GM20000 (cell line): ENCODE results near the gene KLF15.

Experiments used
- DNase-seq: peaks from one replicate; pipeline ENCODE4 v3.0.0; 2012; ENCODE audit warnings: low spot score
- TF ChIP-seq, protein P1 (sequence below): IDR thresholded peaks from 2 replicates; pipeline ENCODE4 v1.5.1; 2012; ENCODE audit warnings: mild to moderate bottlenecking, control low read depth; ENCODE audit errors: extremely low read depth, missing control alignments

KLF15 gene

DNA sequence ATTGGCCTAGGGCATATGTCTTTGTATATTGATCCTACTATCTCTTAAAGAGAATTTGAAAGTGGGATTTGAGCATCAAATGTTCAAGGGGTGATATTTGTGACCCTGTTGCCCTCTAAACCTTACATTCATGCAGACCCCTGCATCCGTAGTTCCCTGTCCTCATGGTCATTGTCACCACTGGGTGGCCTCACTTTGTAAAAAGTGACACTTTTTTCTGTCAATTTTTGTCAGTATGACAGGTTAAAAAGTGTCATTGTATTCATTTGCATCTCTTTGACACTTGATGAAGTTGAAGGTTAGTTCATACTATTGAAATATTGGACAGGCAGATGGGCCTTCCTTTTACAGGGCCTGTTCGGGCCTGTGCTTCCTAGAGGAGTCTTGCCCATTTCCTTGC, 12.3 kb upstream of the KLF15 start:
- TF ChIP-seq, protein P1, sequence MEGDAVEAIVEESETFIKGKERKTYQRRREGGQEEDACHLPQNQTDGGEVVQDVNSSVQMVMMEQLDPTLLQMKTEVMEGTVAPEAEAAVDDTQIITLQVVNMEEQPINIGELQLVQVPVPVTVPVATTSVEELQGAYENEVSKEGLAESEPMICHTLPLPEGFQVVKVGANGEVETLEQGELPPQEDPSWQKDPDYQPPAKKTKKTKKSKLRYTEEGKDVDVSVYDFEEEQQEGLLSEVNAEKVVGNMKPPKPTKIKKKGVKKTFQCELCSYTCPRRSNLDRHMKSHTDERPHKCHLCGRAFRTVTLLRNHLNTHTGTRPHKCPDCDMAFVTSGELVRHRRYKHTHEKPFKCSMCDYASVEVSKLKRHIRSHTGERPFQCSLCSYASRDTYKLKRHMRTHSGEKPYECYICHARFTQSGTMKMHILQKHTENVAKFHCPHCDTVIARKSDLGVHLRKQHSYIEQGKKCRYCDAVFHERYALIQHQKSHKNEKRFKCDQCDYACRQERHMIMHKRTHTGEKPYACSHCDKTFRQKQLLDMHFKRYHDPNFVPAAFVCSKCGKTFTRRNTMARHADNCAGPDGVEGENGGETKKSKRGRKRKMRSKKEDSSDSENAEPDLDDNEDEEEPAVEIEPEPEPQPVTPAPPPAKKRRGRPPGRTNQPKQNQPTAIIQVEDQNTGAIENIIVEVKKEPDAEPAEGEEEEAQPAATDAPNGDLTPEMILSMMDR: no peak

DNA sequence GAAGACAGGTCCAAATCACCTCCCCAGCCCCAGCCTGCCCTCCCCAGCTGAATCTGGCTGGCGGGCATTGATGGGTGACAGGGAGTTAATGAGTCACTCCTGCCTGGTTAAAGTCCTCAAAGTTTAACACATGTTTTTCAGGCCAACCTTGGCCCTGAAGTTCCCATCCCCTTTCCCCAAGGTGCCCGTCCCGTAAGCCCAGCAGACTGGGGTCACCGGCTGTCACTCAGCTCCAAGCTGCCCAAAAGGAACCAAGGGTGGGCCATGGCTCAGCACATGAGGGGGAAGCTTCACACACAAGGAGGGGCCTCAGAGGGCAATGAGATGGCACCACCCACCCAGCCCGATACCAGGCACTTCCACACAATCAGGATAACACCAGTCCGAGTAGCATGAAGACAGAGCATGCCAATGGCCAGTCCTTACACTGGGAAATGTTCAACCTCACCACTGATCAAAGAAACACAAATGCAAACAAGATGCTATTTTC, 10.2 kb upstream of the KLF15 start:
- TF ChIP-seq, protein P1: no peak
- DNase-seq: no peak

More for the DNA sequence above, 12.3 kb upstream of the KLF15 start:
- no peak for DNase-seq

DNA sequence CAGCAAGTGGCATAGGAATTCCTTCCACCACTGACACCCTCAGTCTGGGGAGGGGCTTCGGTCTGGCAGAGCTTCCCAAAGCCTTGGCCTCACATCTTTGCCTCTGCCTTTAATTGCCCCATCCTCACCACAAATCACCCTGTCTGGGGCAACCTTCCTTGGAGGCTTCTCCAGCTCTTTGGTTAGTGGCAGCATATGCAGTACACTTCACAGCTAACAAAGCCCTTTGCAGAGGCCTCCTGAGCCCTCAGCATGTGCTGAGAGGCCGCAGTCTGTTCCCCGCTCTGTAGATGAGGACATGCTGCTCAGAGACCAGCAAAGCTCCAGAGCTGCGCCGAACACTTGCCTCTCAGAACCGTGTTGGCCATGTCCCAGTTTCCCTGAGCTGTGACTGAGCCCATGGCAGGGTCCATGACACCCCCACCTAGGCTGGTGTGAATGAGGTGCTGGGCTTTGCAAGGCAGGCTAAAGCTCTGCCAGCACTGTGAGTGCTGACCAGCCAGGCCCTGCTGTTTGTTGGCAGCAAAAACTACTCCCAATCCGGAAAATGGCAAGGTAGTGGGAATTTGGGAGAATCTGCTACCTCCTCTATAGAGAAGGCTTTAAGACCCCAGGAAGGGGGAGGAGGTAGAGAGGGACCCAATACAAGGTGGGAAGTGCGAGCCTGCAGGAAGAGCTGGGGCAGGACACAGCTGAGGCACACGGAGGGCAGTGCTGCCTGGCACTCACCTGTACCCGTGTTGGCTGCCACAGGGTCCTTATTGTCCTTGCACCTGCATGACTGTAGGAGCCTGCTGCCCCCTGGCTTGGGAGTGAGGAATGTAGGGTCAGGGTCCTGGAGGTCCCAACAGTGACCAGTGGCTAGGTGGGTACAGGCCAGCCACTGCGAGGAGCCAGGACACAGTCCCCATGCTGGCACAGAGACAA, 8.4 kb upstream of the KLF15 start:
- TF ChIP-seq, protein P1: no peak

DNA sequence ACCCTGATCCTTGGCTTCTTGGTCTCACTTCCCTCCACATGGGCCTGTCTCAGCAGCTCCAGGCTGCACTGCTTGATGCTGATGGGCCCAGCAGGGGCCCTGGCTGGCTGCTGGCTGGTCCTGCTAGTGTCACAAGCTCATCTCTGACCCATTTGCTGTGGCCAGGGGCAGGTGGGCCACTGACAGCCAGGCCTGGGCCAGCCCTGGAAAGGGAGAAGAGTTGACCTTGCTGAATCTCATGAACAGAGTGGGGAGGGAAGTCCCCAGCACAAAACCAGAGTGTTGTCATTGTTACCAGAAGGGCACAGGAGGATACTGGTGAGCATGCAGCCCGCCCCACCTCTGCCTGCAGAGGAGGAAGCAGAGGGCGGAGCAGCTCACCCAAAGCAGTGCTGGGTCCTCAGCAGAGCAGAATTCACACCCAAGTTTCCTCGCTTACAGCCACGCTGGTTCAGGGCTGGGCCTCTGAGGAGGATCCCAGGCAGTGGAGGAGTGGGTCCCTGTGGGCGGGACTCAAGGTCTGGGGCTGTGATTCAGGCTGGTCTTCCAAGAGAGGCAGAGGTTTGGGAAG, 7.6 kb upstream of the KLF15 start:
- no peak for DNase-seq
- TF ChIP-seq, protein P1: no peak

More for the DNA sequence above, 8.4 kb upstream of the KLF15 start:
- no peak for DNase-seq

DNA sequence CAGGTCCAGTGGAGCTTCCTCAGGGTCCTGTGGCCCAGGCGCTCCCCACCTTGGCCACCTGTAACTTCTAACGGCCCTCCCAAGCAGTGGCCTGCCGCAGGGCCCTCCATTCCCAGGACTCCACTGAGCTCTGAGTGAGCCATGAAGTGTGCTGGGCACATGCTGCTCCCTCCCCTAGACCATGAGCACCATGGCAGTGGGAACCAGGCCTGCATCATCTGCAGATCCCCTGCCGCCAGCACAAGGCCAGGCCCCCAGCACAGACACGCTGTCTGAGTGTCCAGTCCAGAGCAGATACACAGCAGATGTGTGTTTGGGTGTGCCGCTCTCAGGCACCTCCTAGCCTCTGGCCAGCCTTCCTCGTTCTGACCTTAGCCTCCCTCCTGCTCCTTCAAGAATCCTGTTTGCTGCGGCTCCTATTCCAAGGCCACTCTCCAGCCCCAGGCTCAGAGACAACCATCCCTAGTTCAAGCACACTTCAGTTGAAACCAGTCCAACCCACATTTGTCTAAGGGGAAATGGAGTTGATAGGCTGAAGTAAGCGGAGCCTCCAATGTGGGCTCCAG, 7.0 kb upstream of the KLF15 start:
- no peak for DNase-seq

DNA sequence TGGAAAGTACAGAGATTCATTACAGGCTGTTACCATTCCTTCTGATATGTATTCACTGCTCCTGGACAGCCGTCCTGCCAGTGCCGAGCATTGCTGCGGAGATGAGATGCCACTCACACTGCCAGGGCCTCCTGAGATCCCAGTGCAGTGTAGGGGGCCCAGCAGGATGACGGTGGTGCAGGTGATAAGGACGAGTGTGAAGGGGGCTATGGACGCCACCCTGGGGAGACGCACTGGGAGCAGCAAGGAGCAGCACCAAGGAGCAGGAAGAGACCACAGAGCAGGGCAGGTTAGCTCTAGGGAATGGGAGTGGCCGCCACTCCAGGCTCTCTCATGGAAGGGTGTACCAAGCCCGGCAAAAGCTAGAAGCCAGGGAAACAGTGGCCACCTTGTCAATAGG, 4.0 kb upstream of the KLF15 start:
- TF ChIP-seq, protein P1: no peak
- DNase-seq: no peak

More for the DNA sequence above, 7.0 kb upstream of the KLF15 start:
- TF ChIP-seq, protein P1: no peak

DNA sequence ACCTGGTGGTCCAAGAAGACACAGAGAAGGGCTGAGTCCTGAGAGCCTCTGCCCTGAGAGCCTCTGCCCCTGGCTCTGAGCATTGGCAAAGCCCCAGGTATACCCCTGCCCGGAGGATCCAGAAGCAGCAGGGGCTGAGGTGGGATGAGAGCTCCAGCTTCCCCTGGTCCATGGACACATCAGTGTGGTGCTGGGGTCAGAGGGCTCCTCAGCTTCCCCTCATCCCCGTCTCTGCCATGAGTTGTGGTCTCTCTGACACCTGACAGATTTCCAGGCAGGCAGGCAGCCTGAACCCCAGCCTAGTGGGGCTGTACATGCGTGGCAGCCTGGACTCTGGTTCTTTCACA, 3.5 kb upstream of the KLF15 start:
- TF ChIP-seq, protein P1: no peak
- DNase-seq: no peak
